HG03571 (cell line): ENCODE measurements around the gene CREM.
"Not testable (repeated sequence)": the region's sequence is repeated elsewhere in the genome, so short reads cannot be mapped to it uniquely, and the experiment has no call there.

Source experiments
- ATAC-seq: cut with Tn5 transposase; IDR thresholded peaks from one replicate; pipeline ENCODE4 v1.9.1; 2021; ENCODE audit not compliant: unreplicated experiment

The CREM gene

GRCh38 chr10:35126530-35127288 lies at the start of gene CREM:
Gene CREM, plus strand, starts transcription at chr10:35126846. Its CDS starts 10,990 bp downstream, at chr10:35137836.
- peak; percentile 73 for ATAC-seq

GRCh38 chr10:35079265-35079664 lies 47.4 kb upstream of the CREM start:
- ATAC-seq, result no peak

GRCh38 chr10:35079763-35080162 lies 46.9 kb upstream of the CREM start:
- no peak for ATAC-seq

GRCh38 chr10:35080261-35080660 lies 46.4 kb upstream of the CREM start:
- ATAC-seq, result not testable (repeated sequence)

- no peak for ATAC-seq
Measured at GRCh38 chr10:35083242-35083641, 43.4 kb upstream of the CREM start.

- peak; percentile 34 for ATAC-seq
Measured at GRCh38 chr10:35089611-35090161, 37.0 kb upstream of the CREM start.

GRCh38 chr10:35090162-35090954 lies 36.3 kb upstream of the CREM start, which contains the start of gene CUL2:
Gene CUL2, minus strand, starts transcription at chr10:35090341. Its CDS starts 19,024 bp downstream, at chr10:35071317.
- ATAC-seq, result peak; percentile 94

GRCh38 chr10:35091994-35092790 lies 34.5 kb upstream of the CREM start:
- no peak for ATAC-seq

- no peak for ATAC-seq
Measured at GRCh38 chr10:35092851-35093250, 33.8 kb upstream of the CREM start.

- ATAC-seq, result no peak
Measured at GRCh38 chr10:35096312-35096711, 30.3 kb upstream of the CREM start.

- no peak for ATAC-seq
Measured at GRCh38 chr10:35097510-35097909, 29.1 kb upstream of the CREM start.

- no peak for ATAC-seq
Measured at GRCh38 chr10:35103882-35104281, 22.8 kb upstream of the CREM start.

GRCh38 chr10:35112571-35112970 lies 14.1 kb upstream of the CREM start:
- no peak for ATAC-seq

GRCh38 chr10:35119378-35119777 lies 7.3 kb upstream of the CREM start:
- ATAC-seq, result no peak

- ATAC-seq, result no peak
Measured at GRCh38 chr10:35124540-35124939, 2.1 kb upstream of the CREM start.

GRCh38 chr10:35126062-35126529 lies 550 bp upstream of the CREM start:
- ATAC-seq, result no peak

- ATAC-seq, result no peak
Measured at GRCh38 chr10:35127289-35127891, 744 bp downstream of the CREM start.

- ATAC-seq, result no peak
Measured at GRCh38 chr10:35129185-35129674, 2.6 kb downstream of the CREM start.

GRCh38 chr10:35130663-35131062 lies 4.0 kb downstream of the CREM start:
- no peak for ATAC-seq

GRCh38 chr10:35132727-35133126 lies 6.1 kb downstream of the CREM start:
- ATAC-seq, result no peak
